VCaP (cell line): ENCODE data around the gene FAM131A.

Experiments
- H3K27ac ChIP-seq: fragments of 450-650 bp; 2 replicates; pipeline ENCODE4 v1.5.1; 2017
- CTCF ChIP-seq: fragments of 450-650 bp; conservative IDR thresholded peaks from 2 replicates; pipeline ENCODE4 v1.5.1; 2017; ENCODE audit warnings: mild to moderate bottlenecking, moderate library complexity

The FAM131A gene

GRCh38 chr3:184355261-184356040 is 18.1 kb downstream of the FAM131A start:
- no peak overlapping the region for H3K27ac ChIP-seq
- TF ChIP-seq CTCF: no peak

GRCh38 chr3:184357248-184358123 is 20.1 kb downstream of the FAM131A start:
- no peak overlapping the region for H3K27ac ChIP-seq
- TF ChIP-seq CTCF: no peak

GRCh38 chr3:184358124-184358767 is 20.8 kb downstream of the FAM131A start:
- TF ChIP-seq CTCF: no peak
- no peak overlapping the region for H3K27ac ChIP-seq

- no peak for TF ChIP-seq CTCF
- H3K27ac ChIP-seq: no peak overlapping the region; the same call in 1 of the 2 replicates
These were observed 21.5 kb downstream of the FAM131A start for GRCh38 chr3:184358921-184359350.

- peak overlapping the region; percentile 8; the same call in 1 of the 2 replicates for H3K27ac ChIP-seq
- TF ChIP-seq CTCF: no peak
These were observed 22.2 kb downstream of the FAM131A start for GRCh38 chr3:184359610-184360009.

- no peak for TF ChIP-seq CTCF
- H3K27ac ChIP-seq: peak overlapping the region; percentile 98
These were observed 22.9 kb downstream of the FAM131A start for GRCh38 chr3:184360070-184360928.
